CD8-positive, alpha-beta memory T cell (primary cell): ENCODE data around the gene SCAF1. TPM values are rescaled to one million over a fixed set of nuclear protein-coding genes. Genes with fewer than 3 reads are reported as not detected.

Experiments
- CTCF ChIA-PET: fragments of 350-600 bp; sonication (Branson Sonifier 250); formaldehyde crosslinking; loops from one replicate; lab custom pipeline; 2021; ENCODE audit warnings: antibody characterized with exemption; lab: Charles Lee
- POLR2A ChIA-PET: fragments of 350-600 bp; sonication (Branson Sonifier 250); formaldehyde crosslinking; loops from one replicate; lab custom pipeline; 2021; ENCODE audit warnings: antibody characterized with exemption; lab: Charles Lee
- DNase-seq, 5 donors: peaks; one replicate each; pipeline versions ENCODE4 v3.0.0 to v3.0.0-alpha.2; 2020 to 2022; ENCODE audit warnings: mixed read lengths in 1 of 5
- H3K27ac ChIP-seq: one replicate; pipeline ENCODE4 v1.7.0; 2013; ENCODE audit warnings: low read depth, mild to moderate bottlenecking, low read length, moderate library complexity
- H3K27me3 ChIP-seq: 2 replicates; pipeline ENCODE4 v1.7.0; 2013; ENCODE audit warnings: low read length, mild to moderate bottlenecking; ENCODE audit not compliant: insufficient read depth, poor library complexity, severe bottlenecking
- H3K36me3 ChIP-seq: 2 replicates; pipeline ENCODE4 v1.7.0; 2013; ENCODE audit warnings: mild to moderate bottlenecking, low read length, moderate library complexity; ENCODE audit not compliant: insufficient read depth
- H3K4me1 ChIP-seq: 2 replicates; pipeline ENCODE4 v1.7.0; 2013; ENCODE audit warnings: mild to moderate bottlenecking, low read length, moderate library complexity; ENCODE audit not compliant: insufficient read depth
- H3K4me3 ChIP-seq: 2 replicates; pipeline ENCODE4 v1.7.0; 2013; ENCODE audit warnings: mild to moderate bottlenecking, low read length
- H3K9me3 ChIP-seq: 2 replicates; pipeline ENCODE4 v1.7.0; 2013; ENCODE audit warnings: mild to moderate bottlenecking, low read length
- H3K27ac Mint-ChIP-seq, 8 donors: one replicate each; pipeline ENCODE4 v1.8.0; 2020 to 2021; ENCODE audit warnings: mixed read lengths in 8 of 8, mild to moderate bottlenecking in 6 of 8, inconsistent platforms in 3 of 8, moderate library complexity in 3 of 8
- H3K27me3 Mint-ChIP-seq, 2 donors: one replicate each; pipeline ENCODE4 v1.8.0; 2020 to 2021; ENCODE audit warnings: mixed read lengths in 2 of 2, mild to moderate bottlenecking in 1 of 2, moderate library complexity in 1 of 2
- H3K36me3 Mint-ChIP-seq, 3 donors: one replicate each; pipeline ENCODE4 v1.8.0; 2020 to 2021; ENCODE audit warnings: mixed read lengths in 3 of 3, inconsistent platforms in 1 of 3, mild to moderate bottlenecking in 1 of 3
- H3K4me1 Mint-ChIP-seq, 3 donors: one replicate each; pipeline ENCODE4 v1.8.0; 2020 to 2021; ENCODE audit warnings: mixed read lengths in 3 of 3, inconsistent platforms in 1 of 3, mild to moderate bottlenecking in 1 of 3
- H3K4me3 Mint-ChIP-seq, 7 donors: one replicate each; pipeline ENCODE4 v1.8.0; 2020 to 2021; ENCODE audit warnings: mixed read lengths in 7 of 7, mild to moderate bottlenecking in 6 of 7, moderate library complexity in 4 of 7, inconsistent platforms in 2 of 7
- H3K9me3 Mint-ChIP-seq, 5 donors: one replicate each; pipeline ENCODE4 v1.8.0; 2020 to 2022; ENCODE audit warnings: mixed read lengths in 5 of 5, mild to moderate bottlenecking in 3 of 5, moderate library complexity in 2 of 5, inconsistent platforms in 1 of 5
- polyA plus RNA-seq: library from polyadenylated mRNA; unstranded; fragments of 300-500 nt; fragmentation: Illumina TruSeq; gene quantifications from one replicate; pipeline ENCODE4 v1.2.3, GENCODE V29; 2021
- total RNA-seq, 2 experiments: library from RNA; stranded (reverse); gene quantifications; one replicate each; pipeline ENCODE4 v1.2.3, GENCODE V29; 2021

SCAF1 gene
- total and polyA plus RNA-seq, 3 experiments from 2014 or later, result 3.2 to 79.7 (median 79.2) TPM

- Mint-ChIP-seq H3K27ac (peak overlapping the region in 6 of 8 donors; percentile 29 to 86 (median 64)), H3K36me3 (peaks cover 0 to 87% (median 5%) of the 10 kb centered on the region in 3 donors), H3K4me3 (peak overlapping the region in 1 of 7 donors; percentile 50), H3K9me3 (no peaks in the 10 kb centered on the region), H3K27me3 (no peaks in the 10 kb centered on the region), H3K4me1 (peaks cover 3 to 22% (median 7%) of the 10 kb centered on the region in 3 donors)
- no peaks in the 10 kb centered on the region for H3K27me3 ChIP-seq
- H3K4me1 ChIP-seq, result peaks cover 8% of the 10 kb centered on the region
- POLR2A ChIA-PET, result interaction anchor here (0.6 kb wide), 1 partner anchor 45 kb away, joined by 4 read pairs; no protein-coding TSS in a partner anchor
- DNase-seq, result no peak
- H3K4me3 ChIP-seq, result no peak overlapping the region
- no peaks in the 10 kb centered on the region for H3K9me3 ChIP-seq
- H3K27ac ChIP-seq, result no peak overlapping the region
- CTCF ChIA-PET, result interaction anchor here (1.1 to 1.6 kb wide), 2 partner anchors 15 to 23 kb away, joined by 3 to 5 read pairs; no protein-coding TSS in a partner anchor
- H3K36me3 ChIP-seq, result peaks cover 54% of the 10 kb centered on the region
These were observed 15.6 kb downstream of the SCAF1 start for GRCh38 chr19:49657493-49658138.

- no peak overlapping the region for H3K27ac ChIP-seq
- H3K4me1 ChIP-seq, result peaks cover 13% of the 10 kb centered on the region
- H3K4me1 Mint-ChIP-seq, result peaks cover 8 to 27% (median 12%) of the 10 kb centered on the region in 3 donors
- H3K9me3 ChIP-seq, result no peaks in the 10 kb centered on the region
- DNase-seq, result no peak
- no peak overlapping the region for H3K27ac Mint-ChIP-seq
- ChIA-PET POLR2A (no interaction called here), CTCF (interaction anchor here (1.6 kb wide), 1 partner anchor 14 kb away, joined by 5 read pairs; no protein-coding TSS in a partner anchor)
- peaks cover 0 to 88% (median 5%) of the 10 kb centered on the region in 3 donors for H3K36me3 Mint-ChIP-seq
- H3K27me3 ChIP-seq, result no peaks in the 10 kb centered on the region
- H3K4me3 Mint-ChIP-seq, result no peak overlapping the region
- H3K36me3 ChIP-seq, result peaks cover 57% of the 10 kb centered on the region
- no peaks in the 10 kb centered on the region for H3K27me3 Mint-ChIP-seq
- no peaks in the 10 kb centered on the region for H3K9me3 Mint-ChIP-seq
- no peak overlapping the region for H3K4me3 ChIP-seq
These were observed 16.1 kb downstream of the SCAF1 start for GRCh38 chr19:49658139-49658517.

GRCh38 chr19:49658566-49659442, 16.8 kb downstream of the SCAF1 start:
- CTCF ChIA-PET, result interaction anchor here (1.6 kb wide), 1 partner anchor 14 kb away, joined by 5 read pairs; no protein-coding TSS in a partner anchor

GRCh38 chr19:49660338-49660961, 18.4 kb downstream of the SCAF1 start:
- H3K9me3 Mint-ChIP-seq, result no peaks in the 10 kb centered on the region
- peaks cover 45% of the 10 kb centered on the region for H3K36me3 ChIP-seq

More at GRCh38 chr19:49658566-49659442, 16.8 kb downstream of the SCAF1 start:
- Mint-ChIP-seq H3K27ac (peak overlapping the region in 5 of 8 donors; percentile 32 to 62 (median 38)), H3K36me3 (peaks cover 0 to 89% (median 5%) of the 10 kb centered on the region in 3 donors), H3K9me3 (no peaks in the 10 kb centered on the region), H3K4me1 (peaks cover 15 to 34% (median 17%) of the 10 kb centered on the region in 3 donors), H3K27me3 (no peaks in the 10 kb centered on the region), H3K4me3 (no peak overlapping the region)
- POLR2A ChIA-PET, result interaction anchor here (0.8 kb wide), 1 partner anchor 16 kb away, joined by 4 read pairs; no protein-coding TSS in a partner anchor
- H3K4me1 ChIP-seq, result peaks cover 20% of the 10 kb centered on the region
- H3K27ac ChIP-seq, result no peak overlapping the region
- H3K27me3 ChIP-seq, result no peaks in the 10 kb centered on the region
- H3K36me3 ChIP-seq, result peaks cover 57% of the 10 kb centered on the region
- no peaks in the 10 kb centered on the region for H3K9me3 ChIP-seq
- H3K4me3 ChIP-seq, result no peak overlapping the region
- no peak for DNase-seq

GRCh38 chr19:49662011-49662410, 20.0 kb downstream of the SCAF1 start:
- Mint-ChIP-seq H3K9me3 (no peaks in the 10 kb centered on the region), H3K27ac (peak overlapping the region in 4 of 8 donors; percentile 8 to 61 (median 27)), H3K4me1 (peaks cover 28 to 54% (median 33%) of the 10 kb centered on the region in 3 donors), H3K27me3 (no peaks in the 10 kb centered on the region), H3K36me3 (peaks cover 0 to 76% (median 4%) of the 10 kb centered on the region in 3 donors), H3K4me3 (peak overlapping the region in 3 of 7 donors; percentile 10 to 48 (median 11))
- ChIA-PET POLR2A (interaction anchor here (3.9 kb wide), 1 partner anchor 20 kb away, joined by 61 read pairs; the partner anchor contains the start of genes RRAS and SCAF1), CTCF (no interaction called here)
- DNase-seq, result no peak
- Histone ChIP-seq H3K36me3 (peaks cover 33% of the 10 kb centered on the region), H3K27me3 (no peaks in the 10 kb centered on the region), H3K4me1 (peaks cover 29% of the 10 kb centered on the region), H3K27ac (no peak overlapping the region), H3K9me3 (no peaks in the 10 kb centered on the region), H3K4me3 (no peak overlapping the region)

More at GRCh38 chr19:49660338-49660961, 18.4 kb downstream of the SCAF1 start:
- no peaks in the 10 kb centered on the region for H3K9me3 ChIP-seq
- Mint-ChIP-seq H3K27ac (peak overlapping the region in 3 of 8 donors; percentile 29 to 63 (median 62)), H3K4me3 (peak overlapping the region in 1 of 7 donors; percentile 54), H3K4me1 (peaks cover 19 to 40% (median 21%) of the 10 kb centered on the region in 3 donors), H3K27me3 (no peaks in the 10 kb centered on the region), H3K36me3 (peaks cover 0 to 88% (median 4%) of the 10 kb centered on the region in 3 donors)
- POLR2A ChIA-PET, result interaction anchor here (1.0 kb wide), 1 partner anchor 16 kb away, joined by 3 read pairs; no protein-coding TSS in a partner anchor
- no peaks in the 10 kb centered on the region for H3K27me3 ChIP-seq
- no peak overlapping the region for H3K4me3 ChIP-seq
- CTCF ChIA-PET, result interaction anchor here (2.1 kb wide), 1 partner anchor 12 kb away, joined by 7 read pairs; no protein-coding TSS in a partner anchor
- no peak overlapping the region for H3K27ac ChIP-seq
- peaks cover 22% of the 10 kb centered on the region for H3K4me1 ChIP-seq
- no peak for DNase-seq

GRCh38 chr19:49663224-49663623, 21.2 kb downstream of the SCAF1 start:
- peak overlapping the region; percentile 99 for H3K4me3 ChIP-seq
- peak overlapping the region; percentile 77 for H3K27ac ChIP-seq
- Mint-ChIP-seq H3K27me3 (no peaks in the 10 kb centered on the region), H3K4me1 (peaks cover 31 to 55% (median 40%) of the 10 kb centered on the region in 3 donors), H3K27ac (peak overlapping the region; percentile 74 to 100 (median 98)), H3K36me3 (peaks cover 0 to 70% (median 4%) of the 10 kb centered on the region in 3 donors), H3K9me3 (no peaks in the 10 kb centered on the region), H3K4me3 (peak overlapping the region; percentile 95 to 99 (median 97))
- ChIA-PET CTCF (interaction anchor here (1.4 to 3.7 kb wide), 3 partner anchors 11 to 22 kb away, joined by 3 to 26 read pairs (median 13); partner anchors contain the start of genes RRAS and SCAF1), POLR2A (interaction anchor here (0.7 to 3.9 kb wide), 5 partner anchors 11 to 671 kb away, joined by 4 to 61 read pairs (median 14); partner anchors contain the start of genes PRMT1, RRAS and SCAF1)
- no peak for DNase-seq
- H3K4me1 ChIP-seq, result peaks cover 29% of the 10 kb centered on the region
- H3K36me3 ChIP-seq, result peaks cover 33% of the 10 kb centered on the region
- H3K9me3 ChIP-seq, result no peaks in the 10 kb centered on the region
- no peaks in the 10 kb centered on the region for H3K27me3 ChIP-seq
